ENCODE results near the gene HES2.
"Not testable (repeated sequence)": the region's sequence is repeated elsewhere in the genome, so short reads cannot be mapped to it uniquely, and the experiment has no call there.

The HES2 gene

DNA sequence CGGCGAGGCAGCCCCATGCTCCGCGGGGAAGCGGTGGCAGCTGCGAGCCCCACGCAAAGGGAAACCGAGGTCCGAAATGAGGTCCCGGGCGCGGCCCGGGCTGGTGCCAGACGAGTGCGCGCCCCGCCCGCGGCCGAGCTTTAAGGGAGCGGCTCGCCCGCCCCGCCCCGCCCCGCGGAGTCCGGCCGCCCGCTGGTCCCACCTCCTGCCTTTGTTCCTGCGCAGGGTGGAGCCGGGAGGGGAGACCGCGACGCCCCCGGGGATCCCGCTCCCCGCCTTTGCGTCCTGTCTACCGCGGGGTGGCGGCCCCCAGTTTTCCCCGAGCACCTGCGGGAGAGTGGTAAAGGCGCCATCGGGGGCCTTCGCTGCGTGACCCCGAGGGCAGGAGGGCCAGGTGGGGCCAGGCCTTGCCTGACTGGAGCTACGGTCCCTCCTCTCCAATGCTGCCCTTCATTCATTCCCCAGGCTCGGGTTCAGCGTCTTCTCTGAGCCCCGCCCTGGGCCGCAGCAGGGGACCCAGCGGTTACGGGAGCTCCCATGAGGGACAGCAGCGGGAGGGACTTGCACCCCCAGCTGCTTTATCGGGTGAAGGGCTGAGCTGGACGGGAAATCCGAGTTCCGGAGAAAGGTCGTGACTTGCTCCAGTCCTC lies at the start of gene HES2:
HES2 (minus strand) TSS at position 116 of the 650 bp plus-strand sequence; CDS start at position 17, 99 bp downstream.
- no peak for DNase-seq (ENCODE audit: low read depth in 2 of 2)

DNA sequence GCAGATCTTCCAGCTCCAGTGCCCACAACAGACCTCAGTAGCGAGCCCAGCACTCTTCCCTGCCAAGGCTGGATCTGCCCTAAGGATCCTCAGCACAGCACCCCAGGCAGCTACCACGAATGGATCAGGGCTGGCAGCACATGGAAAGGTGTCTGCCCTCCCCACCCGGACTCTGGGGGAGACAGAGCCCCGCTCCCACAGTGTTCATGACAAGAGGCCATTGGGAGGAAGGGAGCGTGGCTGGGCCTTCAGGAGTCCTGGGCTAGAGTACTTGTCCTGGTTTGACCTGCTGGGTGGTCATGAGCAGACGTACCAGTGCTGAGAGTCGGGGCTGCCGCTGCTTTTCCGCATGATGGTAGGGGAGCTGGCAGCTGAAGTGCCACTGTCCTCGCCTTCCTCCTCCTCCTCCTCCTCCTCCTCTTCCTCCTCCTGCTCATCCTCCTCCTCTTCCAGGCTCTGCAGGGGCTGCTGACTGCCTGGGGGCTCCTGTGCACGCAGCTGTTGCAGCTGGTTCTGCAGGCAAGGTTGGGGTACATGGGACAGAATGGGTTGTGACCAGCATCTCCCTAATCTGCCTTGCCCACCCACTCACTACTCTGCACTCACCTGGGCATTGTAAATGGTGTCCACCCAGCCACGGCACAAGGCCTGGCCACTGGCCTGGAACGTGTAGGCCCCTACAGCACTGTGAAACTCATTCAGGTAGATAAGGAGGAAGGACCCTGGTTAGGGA lies 49.2 kb upstream of the HES2 start:
- no peak for DNase-seq (ENCODE audit: low read depth in 2 of 2)

DNA sequence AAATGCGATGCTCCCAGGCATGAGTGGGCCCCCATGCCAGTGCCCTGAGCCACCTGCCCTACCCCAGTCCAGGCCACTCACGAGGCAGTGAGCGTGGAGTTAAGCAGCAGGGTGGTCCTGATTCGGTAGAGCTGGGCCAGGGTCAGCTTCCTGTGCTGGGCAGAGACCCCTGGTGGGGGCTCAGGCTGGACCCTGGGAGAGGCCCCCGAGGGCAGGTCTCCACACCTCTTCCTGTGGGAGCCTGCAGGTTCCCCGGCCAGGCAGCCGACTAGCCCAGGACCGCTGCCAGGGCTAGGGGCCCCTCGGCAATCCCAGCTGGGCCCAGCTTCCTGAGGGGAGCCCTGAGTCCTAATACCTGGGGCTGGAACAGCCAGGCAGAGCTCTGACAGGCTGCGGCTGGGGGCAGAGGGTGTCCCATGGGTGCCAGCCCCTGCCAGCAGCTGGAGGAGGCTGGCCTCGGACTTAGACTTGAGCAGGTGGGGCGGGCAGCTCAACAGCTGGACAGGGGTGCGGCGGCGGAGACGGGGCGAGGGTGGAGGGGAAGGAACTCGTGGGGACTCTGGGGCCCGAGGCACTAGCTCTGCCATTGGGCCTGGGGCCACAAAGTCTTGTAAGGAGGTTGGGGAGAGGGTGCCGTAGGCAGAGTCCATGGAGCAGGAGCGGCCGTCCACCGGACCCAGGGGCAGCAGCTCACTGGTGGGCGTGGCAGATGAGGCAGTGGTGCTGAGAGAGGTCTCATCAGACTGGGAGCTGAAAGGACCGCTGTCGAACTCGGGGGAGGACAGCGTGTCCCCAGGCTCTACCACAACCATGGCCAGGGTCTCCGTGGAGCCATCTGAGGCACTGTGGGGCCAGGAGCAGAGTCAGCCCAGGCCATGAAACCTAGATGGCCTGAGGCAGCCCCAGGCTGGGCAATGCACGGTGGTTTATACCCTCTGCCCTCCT lies 48.3 kb upstream of the HES2 start:
- DNase-seq (ENCODE audit: low read depth in 2 of 2): no peak

DNA sequence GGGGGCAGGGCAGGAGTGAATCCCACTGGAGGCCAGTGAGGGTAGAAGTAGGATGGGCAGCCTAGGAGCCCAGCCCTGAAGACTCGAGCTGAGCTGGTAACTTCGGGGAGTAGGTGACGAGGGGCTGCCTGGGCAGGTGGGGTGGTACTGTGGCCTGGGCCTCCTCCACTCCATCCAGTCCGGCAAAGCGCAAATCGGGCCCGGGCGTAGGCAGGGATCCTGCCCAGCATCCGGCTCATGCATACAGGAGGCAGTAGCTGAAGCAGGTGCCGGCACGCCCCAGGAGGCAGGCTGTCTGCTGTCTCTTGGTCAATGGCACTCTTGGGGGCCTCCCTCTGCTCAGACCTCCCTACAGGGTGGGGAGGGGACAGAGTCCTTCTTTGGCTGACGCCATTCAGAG lies 47.5 kb upstream of the HES2 start:
- DNase-seq (ENCODE audit: low read depth in 2 of 2): no peak

GRCh38 chr1:6466751-6467150 lies 47.0 kb upstream of the HES2 start:
- DNase-seq (ENCODE audit: low read depth in 2 of 2): no peak

GRCh38 chr1:6466023-6466422 lies 46.3 kb upstream of the HES2 start, which contains the start of gene TNFRSF25:
Gene TNFRSF25 (minus strand): TSS chr1:6466173. CDS start chr1:6466107, 66 bp downstream.
- no peak for DNase-seq (ENCODE audit: low read depth in 2 of 2)

GRCh38 chr1:6465461-6466005 lies 45.8 kb upstream of the HES2 start:
- no peak for DNase-seq (ENCODE audit: low read depth in 2 of 2)

DNA sequence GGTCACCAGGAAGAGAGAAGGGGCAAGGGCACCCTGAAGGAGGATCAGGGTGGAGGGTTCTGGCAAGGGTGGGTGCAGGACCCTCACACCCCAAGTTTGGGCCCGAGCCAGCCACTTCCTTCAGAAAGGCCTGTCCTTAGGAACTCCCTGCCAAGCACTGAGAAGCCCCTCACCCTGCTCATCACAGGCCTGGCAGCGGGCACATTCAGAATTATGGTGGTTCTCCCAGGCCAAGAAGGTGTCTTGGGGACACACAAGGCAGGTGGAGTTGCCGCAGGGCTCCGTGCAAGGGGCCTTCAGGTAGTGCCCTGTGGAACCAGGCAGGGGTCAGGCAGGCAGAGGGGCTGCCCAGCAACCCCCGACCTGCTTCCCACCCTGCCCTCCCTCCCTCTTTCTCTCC lies 45.2 kb upstream of the HES2 start:
- no peak for DNase-seq (ENCODE audit: low read depth in 2 of 2)

DNA sequence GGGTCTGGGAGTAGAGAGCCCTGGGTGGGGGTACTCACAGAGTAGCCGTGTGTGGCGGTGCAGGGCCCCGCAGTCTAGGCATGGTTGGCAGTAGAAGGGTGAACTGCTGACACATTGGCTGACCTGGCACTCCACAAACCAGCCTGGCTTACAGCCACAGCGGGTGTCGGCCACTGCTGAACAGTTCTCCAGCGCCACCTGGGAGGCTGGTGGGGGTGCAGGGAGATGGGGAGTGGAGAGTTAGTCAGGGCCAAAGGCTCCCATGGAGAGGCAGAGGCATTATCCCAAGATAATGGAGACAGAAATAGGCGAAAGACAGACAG lies 44.8 kb upstream of the HES2 start:
- DNase-seq (ENCODE audit: low read depth in 2 of 2): no peak

DNA sequence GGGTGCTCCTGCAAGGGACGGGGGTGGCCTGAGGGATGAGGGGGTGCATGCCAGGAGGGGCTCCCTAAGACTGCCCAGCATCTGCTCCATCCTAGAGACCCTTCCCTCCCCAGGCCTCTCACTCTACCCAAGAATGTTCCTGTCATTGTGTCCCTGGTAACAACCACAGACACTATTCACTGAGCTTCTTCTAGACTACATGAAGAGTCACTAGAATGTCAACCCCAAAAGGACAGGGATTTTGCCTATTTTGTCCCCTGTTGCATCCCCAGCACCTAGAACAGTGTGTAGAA lies 43.3 kb upstream of the HES2 start:
- no peak for DNase-seq (ENCODE audit: low read depth in 2 of 2)

DNA sequence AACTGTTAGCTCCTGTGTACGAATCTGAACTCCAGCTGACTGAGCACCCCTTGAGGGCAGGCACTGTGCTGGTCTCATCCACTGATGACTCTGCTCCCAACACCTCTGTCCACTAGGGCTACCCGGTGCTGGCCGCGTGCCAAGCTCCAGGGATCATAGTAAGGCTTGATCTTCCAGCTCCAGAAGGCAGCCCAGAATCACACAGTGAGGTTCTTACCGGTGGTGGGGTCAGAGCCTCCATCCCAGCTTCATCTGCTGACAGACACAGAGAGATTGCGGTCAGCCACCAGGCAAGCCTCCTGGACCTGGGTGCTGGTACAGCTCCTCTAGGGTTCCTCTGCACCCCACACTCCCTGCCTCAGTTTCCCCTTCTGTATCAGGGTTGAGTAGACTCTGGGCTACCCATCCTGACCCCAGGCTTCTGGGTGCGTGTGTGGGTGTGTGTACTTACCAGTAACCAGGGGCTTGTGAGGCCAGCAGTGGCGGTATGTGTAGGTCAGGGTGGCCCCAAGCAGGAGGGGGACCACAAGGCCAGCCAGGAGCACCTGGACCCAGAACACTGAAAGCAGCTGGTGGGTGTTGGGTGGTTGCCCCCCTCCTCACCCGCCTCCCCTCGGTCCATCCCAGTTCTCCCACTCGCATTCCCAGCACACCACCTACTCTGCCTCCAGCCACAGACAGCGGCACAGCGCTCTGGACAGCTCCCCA lies 42.8 kb upstream of the HES2 start:
- DNase-seq (ENCODE audit: low read depth in 2 of 2): no peak

DNA sequence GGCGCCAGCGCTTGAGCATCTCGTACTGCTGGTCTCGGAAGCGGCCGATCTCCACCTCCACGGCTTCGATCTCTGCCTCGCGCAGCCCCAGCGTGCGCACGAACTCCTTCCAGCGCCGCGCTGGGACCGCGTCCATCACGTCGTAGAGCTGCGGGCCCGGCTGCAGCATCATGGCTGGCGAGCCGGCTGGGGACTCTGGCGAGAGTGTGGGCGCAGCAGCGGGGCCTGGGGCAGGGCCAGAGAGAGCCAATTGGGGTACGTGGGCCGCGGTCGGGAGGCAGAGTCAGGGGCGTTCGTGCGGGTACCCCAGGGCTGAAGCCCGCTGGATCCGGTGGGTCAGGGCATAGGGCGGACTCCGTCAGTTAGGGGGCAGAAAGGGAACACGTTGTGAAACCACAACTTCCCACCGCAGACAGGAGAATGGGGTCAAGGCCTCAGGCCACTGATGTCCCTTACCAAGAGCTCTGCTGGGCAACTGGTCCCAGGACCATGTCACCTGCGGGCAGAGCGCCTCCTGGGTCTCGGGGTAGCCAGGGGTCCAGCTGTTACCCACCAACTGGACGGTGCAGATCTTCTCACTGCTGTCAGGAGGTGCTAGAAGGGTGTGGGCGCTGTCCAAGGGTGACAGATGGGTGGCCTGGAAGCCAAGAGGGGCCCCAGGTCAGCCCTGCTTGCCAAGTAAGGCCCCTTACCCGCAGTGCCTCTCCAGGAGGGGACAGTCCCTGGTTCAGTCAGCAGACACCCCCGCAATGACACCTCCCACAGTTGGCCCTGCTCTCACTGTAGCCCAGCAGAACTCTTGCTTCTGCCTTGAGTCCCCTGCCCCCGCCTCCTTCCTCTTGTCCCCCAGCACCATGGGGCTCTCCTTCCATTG lies 42.1 kb upstream of the HES2 start:
- no peak for DNase-seq (ENCODE audit: low read depth in 2 of 2)

- DNase-seq (ENCODE audit: low read depth in 2 of 2): no peak
Measured at GRCh38 chr1:6461051-6461530, 41.4 kb upstream of the HES2 start.

DNA sequence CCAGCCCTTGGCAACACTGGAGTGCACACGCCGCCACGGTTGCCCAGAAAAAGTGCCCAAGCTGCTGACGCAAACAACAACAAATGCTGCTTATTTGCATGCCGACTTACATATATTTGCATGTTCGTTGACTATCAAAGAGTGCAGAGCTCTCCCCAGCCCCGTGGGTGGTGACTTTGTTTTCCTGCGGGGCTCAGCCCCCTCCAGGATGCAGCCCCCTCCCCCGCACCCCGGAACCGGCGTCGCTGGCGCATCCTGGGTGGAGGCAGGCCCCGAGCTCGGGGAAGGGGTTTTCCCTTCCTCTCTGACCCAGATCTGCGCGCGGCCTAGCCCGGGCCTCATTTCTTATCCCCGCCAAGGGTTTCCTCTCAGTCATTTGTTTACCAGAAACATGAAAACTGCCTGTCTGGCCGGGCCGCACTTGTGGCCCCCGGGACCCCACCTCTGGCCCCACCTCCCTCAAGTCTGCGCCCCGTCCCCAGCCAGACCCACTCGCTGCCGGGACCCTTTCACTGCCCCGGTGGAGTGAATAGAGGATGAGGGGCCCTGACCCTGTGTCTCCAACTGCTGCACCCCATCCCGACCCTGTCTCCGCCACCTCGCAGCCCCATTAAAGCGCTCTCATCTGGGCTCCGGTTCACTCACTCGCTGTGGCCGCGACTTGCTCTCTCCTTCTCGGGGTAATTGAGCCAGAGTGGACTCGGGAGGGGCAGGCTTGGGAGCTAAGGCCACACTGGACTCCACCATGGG lies 40.8 kb upstream of the HES2 start:
- peak; percentile 65 to 67 for DNase-seq (ENCODE audit: low read depth in 2 of 2)

DNA sequence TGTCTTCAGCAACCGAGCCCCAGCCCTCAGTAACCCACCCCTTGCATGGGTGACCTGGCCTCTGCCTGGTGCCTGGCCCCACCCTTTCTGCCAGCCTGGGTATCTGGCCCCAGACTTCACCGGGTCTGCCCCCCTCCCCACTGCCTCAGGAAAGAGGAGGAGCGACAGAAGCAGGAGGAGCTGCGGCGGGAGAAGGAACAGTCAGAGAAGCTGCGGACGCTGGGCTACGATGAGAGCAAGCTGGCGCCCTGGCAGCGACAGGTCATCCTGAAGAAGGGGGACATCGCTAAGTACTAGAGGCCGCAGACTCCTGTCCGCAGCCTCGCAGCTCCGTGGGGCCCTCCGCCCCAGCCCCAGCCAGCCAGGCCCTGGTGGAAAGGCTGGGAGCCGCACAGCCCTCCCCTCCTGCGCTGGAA lies 40.1 kb upstream of the HES2 start:
- DNase-seq (ENCODE audit: low read depth in 2 of 2): no peak

DNA sequence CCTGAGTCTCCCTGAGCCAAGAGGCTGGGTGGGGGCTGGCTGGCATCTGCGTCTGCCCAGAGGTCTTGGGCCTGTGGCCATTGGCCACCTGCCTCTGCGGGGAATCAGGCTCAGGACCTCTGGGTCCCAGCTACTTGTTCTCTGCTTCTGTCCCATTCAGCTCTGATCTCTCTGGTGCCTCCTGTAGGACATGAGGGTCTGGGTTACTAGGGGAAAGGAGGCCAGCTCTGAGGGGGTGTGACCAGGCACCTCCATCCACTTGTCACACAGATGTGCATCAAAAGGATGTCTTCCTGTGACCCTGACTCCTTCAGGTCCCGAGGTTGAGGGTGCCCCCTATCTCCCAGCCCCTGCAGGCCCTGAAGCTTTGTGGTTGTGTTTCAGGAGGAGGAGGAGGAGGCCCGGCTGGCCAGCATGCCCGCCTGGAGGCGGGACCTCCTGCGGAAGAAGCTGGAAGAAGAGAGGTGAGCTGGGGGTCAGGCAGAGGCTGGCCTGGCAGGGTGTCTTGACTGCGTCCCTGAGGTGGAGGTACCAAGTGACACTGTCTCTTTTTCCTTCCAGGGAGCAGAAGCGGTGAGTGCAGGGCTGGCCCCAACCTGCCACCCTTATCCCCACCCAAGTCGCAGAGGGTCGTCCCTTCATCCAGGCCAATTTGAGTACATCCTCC lies 37.2 kb upstream of the HES2 start:
- DNase-seq (ENCODE audit: low read depth in 2 of 2): no peak

GRCh38 chr1:6455752-6456520 lies 36.2 kb upstream of the HES2 start:
- DNase-seq (ENCODE audit: low read depth in 2 of 2): not testable (repeated sequence)
